Measurements from ENCODE around the gene TANGO6.
A peak's percentile ranks its signal among the peaks of the same experiment; 100 is the strongest.

TANGO6 gene

DNA sequence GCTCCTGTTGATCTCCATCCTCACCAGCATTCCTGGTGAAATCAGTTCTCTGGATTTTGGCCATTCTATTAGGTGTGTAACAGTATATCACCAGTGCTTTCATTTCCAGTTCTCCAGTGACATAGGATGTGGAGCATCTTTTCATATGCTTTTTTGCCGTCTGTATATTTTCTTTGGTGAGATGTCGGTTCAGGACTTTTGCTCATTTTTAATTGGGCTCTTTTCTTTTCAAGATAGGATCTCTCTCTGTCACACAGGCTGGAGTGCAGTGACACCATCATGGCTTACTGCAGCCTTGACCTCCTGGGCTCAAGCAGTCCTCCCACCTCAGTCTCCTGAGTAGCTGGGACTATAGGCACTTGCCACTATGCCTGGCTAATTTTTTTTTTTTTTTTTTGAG lies 74.2 kb downstream of the TANGO6 start:
- no peak overlapping the region for H4K91ac ChIP-seq (ENCODE audit: low read length)
- no peak overlapping the region for H3K18ac ChIP-seq (ENCODE audit: low read depth in 1 of 2, low read length in 2 of 2)
- H3K4me2 ChIP-seq (ENCODE audit: low read length, poor library complexity, severe bottlenecking): no peak overlapping the region
- H2BK15ac ChIP-seq (ENCODE audit: low read depth, poor library complexity, severe bottlenecking): no peak overlapping the region
- H3K27ac ChIP-seq (ENCODE audit: low read length, poor library complexity, severe bottlenecking): no peak overlapping the region
- no peak overlapping the region for H2AK5ac ChIP-seq (ENCODE audit: low read length, severe bottlenecking)
- H3K36me3 ChIP-seq (ENCODE audit: control insufficient read depth in 1 of 2, insufficient read depth in 2 of 2, low read depth in 1 of 2, low read length in 2 of 2): peaks cover 7 to 36% of the 10 kb centered on the region in 2 experiments
- H3K79me1 ChIP-seq (replicated peaks; ENCODE audit: low read length, poor library complexity, severe bottlenecking): no peaks in the 10 kb centered on the region
- H3K9ac ChIP-seq (ENCODE audit: low read length): no peak overlapping the region
- no peak overlapping the region for H2BK5ac ChIP-seq (ENCODE audit: low read depth, low read length, poor library complexity, severe bottlenecking)
- H3K9me3 ChIP-seq (ENCODE audit: control insufficient read depth, low read length): no peaks in the 10 kb centered on the region
- no peak overlapping the region for H4K8ac ChIP-seq (ENCODE audit: low read length)
- H3K4ac ChIP-seq (ENCODE audit: low read depth in 1 of 2, low read length in 2 of 2): no peak overlapping the region
- H3K4me1 ChIP-seq (ENCODE audit: control insufficient read depth, insufficient read depth, low read depth, low read length): peaks cover 3% of the 10 kb centered on the region
- H2BK120ac ChIP-seq (ENCODE audit: low read depth, low read length): no peak overlapping the region
- H3K14ac ChIP-seq (ENCODE audit: low read length in 2 of 2): no peak overlapping the region
- H3K27me3 ChIP-seq (ENCODE audit: control insufficient read depth in 1 of 2, insufficient read depth in 1 of 2, low read length in 2 of 2): no peaks in the 10 kb centered on the region
- no peak for DNase-seq
- no peak overlapping the region for H3K23ac ChIP-seq (ENCODE audit: low read length in 2 of 2)
- H2BK12ac ChIP-seq (ENCODE audit: low read length in 2 of 2): no peak overlapping the region
- H3K4me3 ChIP-seq (ENCODE audit: insufficient read depth in 1 of 2, low read depth in 1 of 2, low read length in 2 of 2): no peak overlapping the region
- 100% methylated on average over 2 of the region's 2 CpGs for WGBS
- no peak overlapping the region for H2AFZ ChIP-seq (ENCODE audit: low read depth, low read length)

DNA sequence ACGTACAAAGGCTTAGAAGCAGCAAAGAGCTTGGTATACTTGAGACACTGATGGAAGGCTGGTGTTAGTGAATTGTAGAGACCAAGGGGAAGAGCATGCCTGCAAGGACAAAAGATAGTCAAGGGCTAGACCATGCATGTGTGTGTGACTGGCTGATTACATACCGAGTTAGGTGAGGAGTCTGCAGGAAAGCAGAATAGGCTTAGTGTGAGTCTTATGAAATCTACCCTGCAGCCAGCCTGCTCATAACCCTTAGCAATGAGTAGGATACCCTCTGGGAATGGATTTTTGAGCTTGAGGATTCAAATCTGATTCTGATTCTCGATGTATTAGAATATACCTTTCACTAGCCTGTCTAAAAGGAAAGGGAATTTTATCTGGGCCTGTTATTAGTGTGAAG lies 77.0 kb downstream of the TANGO6 start:
- no peak overlapping the region for H4K91ac ChIP-seq (ENCODE audit: low read length)
- no peak overlapping the region for H2AK5ac ChIP-seq (ENCODE audit: low read length, severe bottlenecking)
- no peak overlapping the region for H3K4me2 ChIP-seq (ENCODE audit: low read length, poor library complexity, severe bottlenecking)
- peaks cover 3% of the 10 kb centered on the region for H3K4me1 ChIP-seq (ENCODE audit: control insufficient read depth, insufficient read depth, low read depth, low read length)
- no peak overlapping the region for H2BK5ac ChIP-seq (ENCODE audit: low read depth, low read length, poor library complexity, severe bottlenecking)
- no peak overlapping the region for H3K4me3 ChIP-seq (ENCODE audit: insufficient read depth in 1 of 2, low read depth in 1 of 2, low read length in 2 of 2)
- H3K36me3 ChIP-seq (ENCODE audit: control insufficient read depth in 1 of 2, insufficient read depth in 2 of 2, low read depth in 1 of 2, low read length in 2 of 2): peaks cover 11 to 33% of the 10 kb centered on the region in 2 experiments
- no peak overlapping the region for H2BK120ac ChIP-seq (ENCODE audit: low read depth, low read length)
- H2AFZ ChIP-seq (ENCODE audit: low read depth, low read length): no peak overlapping the region
- no peak overlapping the region for H4K8ac ChIP-seq (ENCODE audit: low read length)
- no peaks in the 10 kb centered on the region for H3K9me3 ChIP-seq (ENCODE audit: control insufficient read depth, low read length)
- H3K27me3 ChIP-seq (ENCODE audit: control insufficient read depth in 1 of 2, insufficient read depth in 1 of 2, low read length in 2 of 2): no peaks in the 10 kb centered on the region
- H3K14ac ChIP-seq (ENCODE audit: low read length in 2 of 2): no peak overlapping the region
- H3K79me1 ChIP-seq (replicated peaks; ENCODE audit: low read length, poor library complexity, severe bottlenecking): peaks cover 2% of the 10 kb centered on the region
- DNase-seq: no peak
- no peak overlapping the region for H3K4ac ChIP-seq (ENCODE audit: low read depth in 1 of 2, low read length in 2 of 2)
- H3K27ac ChIP-seq (ENCODE audit: low read length, poor library complexity, severe bottlenecking): no peak overlapping the region
- no peak overlapping the region for H3K23ac ChIP-seq (ENCODE audit: low read length in 2 of 2)
- H3K18ac ChIP-seq (ENCODE audit: low read depth in 1 of 2, low read length in 2 of 2): no peak overlapping the region
- H2BK12ac ChIP-seq (ENCODE audit: low read length in 2 of 2): no peak overlapping the region
- no peak overlapping the region for H3K9ac ChIP-seq (ENCODE audit: low read length)
- WGBS: 94% methylated on average over 2 of the region's 3 CpGs
- H2BK15ac ChIP-seq (ENCODE audit: low read depth, poor library complexity, severe bottlenecking): no peak overlapping the region

DNA sequence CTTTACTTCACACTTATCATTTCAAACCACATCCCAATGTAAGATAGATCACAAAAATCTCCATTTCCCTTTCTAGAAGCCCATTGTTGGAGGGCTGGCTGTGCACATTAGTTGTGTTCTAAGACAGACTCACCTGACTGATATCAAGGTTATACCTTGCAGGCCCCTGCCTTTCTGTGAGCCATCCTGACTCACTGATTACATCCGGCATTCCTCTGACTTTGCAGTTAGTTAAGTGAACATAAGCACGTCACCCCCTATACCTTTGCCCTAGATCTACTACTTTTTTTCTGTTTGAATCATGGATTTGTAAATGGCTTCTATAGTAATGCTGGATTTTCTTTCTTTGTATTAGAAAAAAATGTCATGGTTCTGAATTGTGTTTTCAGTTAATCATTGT lies 78.3 kb downstream of the TANGO6 start:
- Histone ChIP-seq H3K27me3 (ENCODE audit: control insufficient read depth in 1 of 2, insufficient read depth in 1 of 2, low read length in 2 of 2) (no peaks in the 10 kb centered on the region), H3K27ac (ENCODE audit: low read length, poor library complexity, severe bottlenecking) (peak overlapping the region; percentile 23), H3K18ac (ENCODE audit: low read depth in 1 of 2, low read length in 2 of 2) (no peak overlapping the region), H3K36me3 (ENCODE audit: control insufficient read depth in 1 of 2, insufficient read depth in 2 of 2, low read depth in 1 of 2, low read length in 2 of 2) (peaks cover 11 to 30% of the 10 kb centered on the region in 2 experiments), H3K14ac (ENCODE audit: low read length in 2 of 2) (no peak overlapping the region), H3K79me1 (replicated peaks; ENCODE audit: low read length, poor library complexity, severe bottlenecking) (peaks cover 2% of the 10 kb centered on the region), H3K4me2 (ENCODE audit: low read length, poor library complexity, severe bottlenecking) (no peak overlapping the region), H3K9me3 (ENCODE audit: control insufficient read depth, low read length) (no peaks in the 10 kb centered on the region), H2BK15ac (ENCODE audit: low read depth, poor library complexity, severe bottlenecking) (no peak overlapping the region), H2BK5ac (ENCODE audit: low read depth, low read length, poor library complexity, severe bottlenecking) (no peak overlapping the region), H4K91ac (ENCODE audit: low read length) (no peak overlapping the region), H2AK5ac (ENCODE audit: low read length, severe bottlenecking) (no peak overlapping the region), H3K23ac (ENCODE audit: low read length in 2 of 2) (no peak overlapping the region), H3K4me3 (ENCODE audit: insufficient read depth in 1 of 2, low read depth in 1 of 2, low read length in 2 of 2) (no peak overlapping the region), H4K8ac (ENCODE audit: low read length) (no peak overlapping the region), H3K9ac (ENCODE audit: low read length) (no peak overlapping the region), H2BK120ac (ENCODE audit: low read depth, low read length) (no peak overlapping the region), H2BK12ac (ENCODE audit: low read length in 2 of 2) (no peak overlapping the region), H2AFZ (ENCODE audit: low read depth, low read length) (no peak overlapping the region), H3K4ac (ENCODE audit: low read depth in 1 of 2, low read length in 2 of 2) (no peak overlapping the region), H3K4me1 (ENCODE audit: control insufficient read depth, insufficient read depth, low read depth, low read length) (peaks cover 3% of the 10 kb centered on the region)
- DNase-seq: peak; percentile 20
- WGBS: 100% methylated on average over 1 of the region's 2 CpGs

DNA sequence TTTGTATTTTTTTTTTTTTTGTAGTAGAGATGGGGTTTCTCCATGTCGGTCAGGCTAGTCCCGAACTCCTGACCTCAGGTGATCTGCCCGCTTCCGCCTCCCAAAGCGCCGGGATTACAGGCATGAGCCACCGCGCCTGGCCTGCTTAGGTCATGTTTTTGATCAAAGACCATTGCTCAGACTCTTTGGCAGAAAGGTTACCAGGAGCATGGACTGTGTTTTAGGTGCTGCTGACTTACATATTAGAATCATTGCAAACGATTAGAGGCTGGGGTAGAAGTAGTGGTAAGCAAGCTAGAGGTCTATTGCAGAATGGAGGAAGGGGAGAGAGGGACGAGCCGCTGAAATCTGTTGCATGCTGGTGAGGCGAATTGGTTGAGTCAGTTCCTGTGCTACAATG lies 79.8 kb downstream of the TANGO6 start:
- H3K23ac ChIP-seq (ENCODE audit: low read length in 2 of 2): no peak overlapping the region
- peaks cover 2% of the 10 kb centered on the region for H3K79me1 ChIP-seq (replicated peaks; ENCODE audit: low read length, poor library complexity, severe bottlenecking)
- H3K4me3 ChIP-seq (ENCODE audit: insufficient read depth in 1 of 2, low read depth in 1 of 2, low read length in 2 of 2): no peak overlapping the region
- no peak for DNase-seq
- peaks cover 3% of the 10 kb centered on the region for H3K4me1 ChIP-seq (ENCODE audit: control insufficient read depth, insufficient read depth, low read depth, low read length)
- no peak overlapping the region for H3K4ac ChIP-seq (ENCODE audit: low read depth in 1 of 2, low read length in 2 of 2)
- no peak overlapping the region for H3K27ac ChIP-seq (ENCODE audit: low read length, poor library complexity, severe bottlenecking)
- no peak overlapping the region for H2BK120ac ChIP-seq (ENCODE audit: low read depth, low read length)
- H2BK15ac ChIP-seq (ENCODE audit: low read depth, poor library complexity, severe bottlenecking): no peak overlapping the region
- H4K91ac ChIP-seq (ENCODE audit: low read length): no peak overlapping the region
- no peak overlapping the region for H3K18ac ChIP-seq (ENCODE audit: low read depth in 1 of 2, low read length in 2 of 2)
- H3K9me3 ChIP-seq (ENCODE audit: control insufficient read depth, low read length): no peaks in the 10 kb centered on the region
- H4K8ac ChIP-seq (ENCODE audit: low read length): no peak overlapping the region
- WGBS: 98% methylated on average over 12 of the region's 12 CpGs
- no peaks in the 10 kb centered on the region for H3K27me3 ChIP-seq (ENCODE audit: control insufficient read depth in 1 of 2, insufficient read depth in 1 of 2, low read length in 2 of 2)
- H3K4me2 ChIP-seq (ENCODE audit: low read length, poor library complexity, severe bottlenecking): no peak overlapping the region
- no peak overlapping the region for H2BK12ac ChIP-seq (ENCODE audit: low read length in 2 of 2)
- H3K14ac ChIP-seq (ENCODE audit: low read length in 2 of 2): no peak overlapping the region
- no peak overlapping the region for H3K9ac ChIP-seq (ENCODE audit: low read length)
- no peak overlapping the region for H2AK5ac ChIP-seq (ENCODE audit: low read length, severe bottlenecking)
- no peak overlapping the region for H2BK5ac ChIP-seq (ENCODE audit: low read depth, low read length, poor library complexity, severe bottlenecking)
- no peak overlapping the region for H2AFZ ChIP-seq (ENCODE audit: low read depth, low read length)
- peaks cover 14 to 34% of the 10 kb centered on the region in 2 experiments for H3K36me3 ChIP-seq (ENCODE audit: control insufficient read depth in 1 of 2, insufficient read depth in 2 of 2, low read depth in 1 of 2, low read length in 2 of 2)

Data from mesenchymal stem cell (in vitro differentiated cells and primary cell).